Urothelium cell line (cell line): ENCODE data around the gene SGMS1.
A peak's percentile ranks its signal among the peaks of the same experiment; 100 is the strongest.
"Not testable (repeated sequence)": the region's sequence is repeated elsewhere in the genome, so short reads cannot be mapped to it uniquely, and the experiment has no call there.

Experiments used
- DNase-seq: peaks from one replicate; pipeline ENCODE4 v3.0.0; 2011; ENCODE audit warnings: low spot score, mixed read lengths
- FAIRE-seq: peaks from 2 replicates; lab custom pipeline; 2011; peaks lifted over from hg19 to GRCh38; lab: Jason Lieb, UNC

SGMS1 gene

GRCh38 chr10:50437248-50437647, 186.5 kb downstream of the SGMS1 start:
- no peak for DNase-seq
- FAIRE-seq: no peak

GRCh38 chr10:50436805-50437204, 187.0 kb downstream of the SGMS1 start:
- DNase-seq (no peak), FAIRE-seq (no peak)

- DNase-seq: no peak
- FAIRE-seq: peak; percentile 5
Observed at GRCh38 chr10:50432211-50433009, 191.3 kb downstream of the SGMS1 start.

GRCh38 chr10:50431791-50432190, 192.0 kb downstream of the SGMS1 start:
- no peak for DNase-seq

GRCh38 chr10:50431133-50431532, 192.6 kb downstream of the SGMS1 start:
- FAIRE-seq: no peak
- DNase-seq: no peak

More at GRCh38 chr10:50431791-50432190, 192.0 kb downstream of the SGMS1 start:
- no peak for FAIRE-seq

GRCh38 chr10:50426485-50426884, 197.3 kb downstream of the SGMS1 start:
- DNase-seq: no peak
- FAIRE-seq: no peak

GRCh38 chr10:50425215-50425614, 198.5 kb downstream of the SGMS1 start:
- not testable (repeated sequence) for FAIRE-seq, DNase-seq

GRCh38 chr10:50423448-50423847, 200.3 kb downstream of the SGMS1 start:
- FAIRE-seq (no peak), DNase-seq (no peak)

GRCh38 chr10:50422259-50422658, 201.5 kb downstream of the SGMS1 start:
- DNase-seq: no peak
- FAIRE-seq: no peak

- FAIRE-seq (no peak), DNase-seq (peak; percentile 53)
Observed at GRCh38 chr10:50421026-50421719, 202.6 kb downstream of the SGMS1 start.

- DNase-seq (no peak), FAIRE-seq (no peak)
Observed at GRCh38 chr10:50420196-50420595, 203.6 kb downstream of the SGMS1 start.

- DNase-seq (no peak), FAIRE-seq (no peak)
Observed at GRCh38 chr10:50419756-50420155, 204.0 kb downstream of the SGMS1 start.

GRCh38 chr10:50419091-50419490, 204.7 kb downstream of the SGMS1 start:
- no peak for FAIRE-seq

GRCh38 chr10:50417886-50418830, 205.6 kb downstream of the SGMS1 start:
- FAIRE-seq: no peak

More at GRCh38 chr10:50419091-50419490, 204.7 kb downstream of the SGMS1 start:
- no peak for DNase-seq

GRCh38 chr10:50417486-50417885, 206.3 kb downstream of the SGMS1 start:
- DNase-seq (peak; percentile 30), FAIRE-seq (no peak)

More at GRCh38 chr10:50417886-50418830, 205.6 kb downstream of the SGMS1 start:
- DNase-seq: peak; percentile 92

GRCh38 chr10:50416881-50417280, 206.9 kb downstream of the SGMS1 start:
- FAIRE-seq: no peak

GRCh38 chr10:50416181-50416824, 207.5 kb downstream of the SGMS1 start:
- no peak for DNase-seq
- no peak for FAIRE-seq

More at GRCh38 chr10:50416881-50417280, 206.9 kb downstream of the SGMS1 start:
- no peak for DNase-seq

GRCh38 chr10:50415292-50415691, 208.5 kb downstream of the SGMS1 start:
- no peak for FAIRE-seq
- DNase-seq: no peak

- DNase-seq (no peak), FAIRE-seq (no peak)
Observed at GRCh38 chr10:50410066-50410811, 213.5 kb downstream of the SGMS1 start.
